Activated naive CD4-positive, alpha-beta T cell treated with Interleukin-2 at 50 U/mL for 16 hours (primary cell): ENCODE data around the gene GPR18.
"Not testable (repeated sequence)": the region's sequence is repeated elsewhere in the genome, so short reads cannot be mapped to it uniquely, and the experiment has no call there.

ENCODE experiments used
- DNase-seq: peaks from one replicate; pipeline ENCODE4 v3.0.0-alpha.2; 2020

Gene GPR18

GRCh38 chr13:99265162-99265800 is 7.1 kb upstream of the GPR18 start:
- DNase-seq: peak; percentile 45

DNA sequence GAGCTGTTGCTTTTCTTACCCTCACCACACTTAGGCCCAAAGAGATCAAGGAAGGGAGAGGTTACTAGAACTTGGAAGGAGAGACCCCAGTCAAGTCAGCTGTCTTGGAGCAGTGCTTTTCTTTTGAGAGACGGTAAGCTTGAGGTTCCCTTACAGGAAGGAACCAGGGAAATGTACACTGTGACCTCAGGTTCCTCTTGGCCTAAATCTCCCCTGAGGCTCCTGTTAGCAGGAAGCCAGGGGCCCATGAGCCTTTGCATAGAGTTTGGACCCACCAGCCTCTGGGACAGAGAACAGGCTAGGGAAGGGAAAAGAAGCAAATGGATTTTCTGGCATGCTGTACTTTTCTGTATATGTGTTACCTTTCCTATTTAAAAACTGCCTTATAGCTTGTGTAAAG is 5.9 kb upstream of the GPR18 start:
- no peak for DNase-seq

- DNase-seq: no peak
These were observed 5.1 kb upstream of the GPR18 start for GRCh38 chr13:99263126-99263785.

DNA sequence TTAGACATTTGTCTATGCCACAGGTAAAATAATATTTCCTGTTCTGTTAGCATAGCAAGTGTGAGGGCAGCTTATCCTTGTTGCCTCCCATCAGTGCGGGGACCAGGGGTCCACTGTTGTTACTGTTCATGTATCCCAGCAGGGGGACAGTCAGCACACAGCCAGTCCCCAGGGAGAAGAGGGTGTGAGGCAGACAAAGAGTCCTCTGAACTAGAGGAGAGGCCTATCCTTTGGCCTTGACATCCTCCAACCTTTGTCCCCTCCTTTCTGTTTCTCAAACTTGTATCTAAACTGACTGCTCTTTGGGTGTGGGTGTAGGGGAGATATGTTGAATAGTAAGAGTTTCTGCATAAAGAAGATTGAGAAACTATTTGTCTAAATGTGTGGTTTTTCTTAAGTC is 2.9 kb upstream of the GPR18 start:
- no peak for DNase-seq

GRCh38 chr13:99260216-99260615 is 2.0 kb upstream of the GPR18 start:
- no peak for DNase-seq

DNA sequence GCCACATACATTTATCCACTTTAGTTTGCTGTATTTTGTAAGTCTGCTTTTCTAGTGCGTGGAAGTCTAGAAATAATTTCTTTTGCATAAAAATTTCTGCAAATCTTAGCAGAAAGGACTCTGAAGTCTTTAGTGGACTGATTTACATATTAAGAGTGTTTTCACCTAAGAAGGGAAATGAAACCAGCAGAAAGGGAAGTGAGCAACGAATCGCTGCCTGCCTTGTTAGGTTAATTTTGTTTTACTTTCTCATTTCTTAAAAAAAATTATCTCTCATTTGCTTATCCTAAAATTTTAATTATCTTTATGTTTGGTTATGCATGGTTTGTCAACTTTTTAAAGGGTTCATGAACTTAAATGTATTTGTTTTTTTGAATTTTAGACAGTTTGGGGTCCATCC is 767 bp upstream of the GPR18 start:
- no peak for DNase-seq

- DNase-seq: no peak
These were observed 888 bp downstream of the GPR18 start for GRCh38 chr13:99257291-99257690.

GRCh38 chr13:99256709-99257108 is 1.5 kb downstream of the GPR18 start:
- DNase-seq: no peak

DNA sequence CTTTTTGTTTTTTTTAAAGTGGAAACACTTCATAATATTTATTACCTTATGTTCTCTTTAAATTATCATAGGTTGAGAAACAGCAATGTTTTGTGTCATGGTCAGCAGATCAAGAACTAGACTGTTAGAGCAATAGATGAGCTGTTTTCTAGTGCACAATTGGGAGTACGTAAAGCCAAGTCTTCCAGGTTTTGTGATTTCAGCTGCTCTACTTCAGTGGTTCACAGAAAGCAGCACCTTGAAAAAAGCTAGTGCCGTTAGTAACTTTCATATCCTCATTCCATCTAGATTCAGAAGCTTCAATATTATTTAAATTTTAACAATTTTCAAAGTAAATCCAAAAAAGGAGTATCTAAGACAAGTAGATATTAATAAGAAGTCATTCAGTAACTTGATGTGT is 1.9 kb downstream of the GPR18 start:
- no peak for DNase-seq

DNA sequence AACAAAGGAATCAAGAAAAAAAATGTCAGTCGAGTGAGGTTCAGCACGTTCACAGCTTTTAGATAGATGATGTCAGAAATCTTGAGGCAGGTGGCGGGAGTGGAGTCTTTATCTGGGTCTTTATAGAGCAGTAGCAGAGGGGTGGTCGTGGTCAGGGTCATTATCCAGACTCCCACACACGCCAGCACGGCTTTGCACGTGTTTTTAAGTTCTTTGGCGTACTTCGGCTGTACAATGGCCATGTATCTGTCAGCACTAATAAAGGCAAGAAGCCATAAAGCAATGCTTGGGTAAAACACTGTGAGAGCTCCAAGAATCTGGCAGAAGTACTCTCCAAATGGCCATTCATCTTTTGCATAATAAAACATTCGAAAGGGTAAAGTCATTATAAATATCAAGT is 2.9 kb downstream of the GPR18 start:
- no peak for DNase-seq

GRCh38 chr13:99254830-99255229 is 3.3 kb downstream of the GPR18 start:
- DNase-seq: no peak

- DNase-seq: no peak
These were observed 6.3 kb downstream of the GPR18 start for GRCh38 chr13:99251921-99252320.

- no peak for DNase-seq
These were observed 7.0 kb downstream of the GPR18 start for GRCh38 chr13:99250982-99251825.

- DNase-seq: not testable (repeated sequence)
These were observed 8.6 kb downstream of the GPR18 start for GRCh38 chr13:99249606-99250005.

DNA sequence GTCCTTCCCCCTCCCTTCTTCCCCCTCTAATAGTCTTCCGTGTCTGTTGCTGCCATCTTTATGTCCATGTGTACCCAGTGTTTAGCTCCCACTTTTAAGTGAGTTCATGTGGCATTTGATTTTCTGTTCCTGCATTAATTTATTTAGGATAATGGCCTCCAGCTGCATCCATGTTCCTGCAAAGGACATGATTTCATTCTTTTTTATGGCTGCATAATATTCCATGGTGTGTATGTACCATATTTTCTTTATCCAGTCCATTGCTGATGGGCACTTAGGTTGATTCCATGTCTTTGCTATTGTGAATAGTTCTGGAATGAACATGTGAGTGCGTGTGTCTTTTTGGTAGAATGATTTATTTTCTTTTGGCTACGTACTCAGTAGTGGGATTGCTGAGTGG is 9.0 kb downstream of the GPR18 start:
- DNase-seq: not testable (repeated sequence)

GRCh38 chr13:99246100-99246499 is 12.1 kb downstream of the GPR18 start:
- no peak for DNase-seq

GRCh38 chr13:99237981-99238662 is 20.1 kb downstream of the GPR18 start:
- DNase-seq: peak; percentile 34

DNA sequence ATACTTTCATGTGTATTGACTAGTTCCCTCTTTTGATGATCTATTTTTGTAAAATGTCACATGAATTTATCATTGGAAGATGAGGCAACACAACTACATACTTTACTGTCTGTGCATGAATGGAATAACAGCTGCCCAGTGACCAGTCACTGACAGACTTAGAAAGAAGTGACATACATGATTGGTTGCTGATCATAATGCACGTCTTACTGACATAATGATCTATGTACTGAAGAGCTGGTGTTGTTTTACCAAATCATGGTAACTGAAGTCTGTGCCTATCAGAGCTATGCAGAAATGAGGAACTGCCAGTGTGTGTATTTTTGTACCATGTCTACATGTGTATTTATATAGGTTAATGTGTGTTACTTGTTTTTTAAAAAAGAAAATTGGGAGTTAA is 26.5 kb downstream of the GPR18 start:
- DNase-seq: no peak

DNA sequence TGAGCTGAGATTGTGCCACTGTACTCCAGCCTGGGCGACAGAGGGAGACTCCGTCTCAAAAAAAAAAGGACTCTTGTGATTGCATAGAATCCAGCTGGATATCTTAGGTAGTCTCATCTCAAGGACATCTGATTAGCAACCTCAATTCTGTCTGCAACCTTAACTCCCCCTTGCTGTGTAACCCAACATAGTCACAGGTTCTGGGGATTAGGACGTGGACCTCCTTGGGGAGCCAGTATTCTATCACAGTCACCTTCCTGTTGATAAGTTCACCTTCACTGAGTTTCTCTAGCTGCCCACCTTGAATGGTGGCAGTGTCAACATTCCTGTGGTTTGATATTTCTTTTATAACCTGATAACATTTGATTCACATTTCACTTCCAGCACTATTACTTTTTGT is 27.2 kb downstream of the GPR18 start:
- DNase-seq: no peak

- DNase-seq: not testable (repeated sequence)
These were observed 27.6 kb downstream of the GPR18 start for GRCh38 chr13:99230588-99230987.

DNA sequence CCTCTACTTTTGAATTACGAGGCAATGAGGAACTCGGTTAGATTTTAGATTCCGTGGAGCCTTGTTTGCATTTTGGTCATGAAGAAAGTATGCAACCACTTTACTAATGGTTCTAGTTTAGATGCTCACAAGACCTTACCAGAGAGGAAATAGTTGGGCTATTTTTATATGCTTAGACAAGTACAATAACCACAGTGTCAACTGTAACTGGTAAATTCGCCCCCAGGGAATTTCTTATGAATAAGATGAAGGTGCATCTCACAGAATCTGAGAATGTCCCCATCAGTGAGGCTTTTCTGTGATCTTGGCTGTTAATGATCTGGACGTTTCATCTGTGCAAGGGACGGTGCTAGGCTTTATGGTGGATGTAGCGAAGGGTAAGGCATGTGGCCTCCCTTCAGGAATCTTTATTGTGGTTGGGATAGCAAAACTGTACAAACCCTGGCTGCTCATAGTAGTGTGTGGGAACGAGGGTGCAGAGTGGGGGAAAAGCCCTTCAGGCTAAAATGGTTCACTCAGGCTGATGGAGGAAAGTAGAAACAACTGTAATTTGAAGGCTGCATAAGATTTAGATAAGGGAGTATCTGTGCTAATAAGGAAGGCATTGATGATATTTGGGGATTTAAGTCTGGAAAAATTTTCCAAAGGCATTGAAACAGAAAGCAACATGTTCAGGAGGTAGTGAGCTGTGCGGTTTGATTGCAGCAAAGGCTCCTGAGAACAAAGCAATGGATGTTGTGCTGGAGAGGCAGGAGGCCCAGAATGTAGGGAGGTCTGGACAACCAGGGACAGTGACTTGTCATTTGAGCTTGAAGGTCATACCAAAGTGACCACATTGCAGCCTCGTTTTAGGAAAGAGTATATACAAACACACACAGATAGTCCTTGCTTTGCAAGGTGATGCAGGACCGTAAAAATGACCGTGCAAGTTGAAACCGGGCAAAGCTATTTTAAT is 29.2 kb downstream of the GPR18 start:
- no peak for DNase-seq
